ENCODE measurements around the gene PITRM1.
A peak's percentile ranks its signal among the peaks of the same experiment; 100 is the strongest.
"Not testable (repeated sequence)": the region's sequence is repeated elsewhere in the genome, so short reads cannot be mapped to it uniquely, and the experiment has no call there.

PITRM1 gene

GRCh38 chr10:3172446-3173170 lies at the start of gene PITRM1:
Gene PITRM1, minus strand, starts transcription at chr10:3172782. Its CDS starts 10 bp downstream, at chr10:3172772.
- DNase-seq, result peak; percentile 94 to 99

- DNase-seq, result peak in 1 of 2 experiments; percentile 16
These were observed 49.5 kb upstream of the PITRM1 start for GRCh38 chr10:3222068-3222467.

DNA sequence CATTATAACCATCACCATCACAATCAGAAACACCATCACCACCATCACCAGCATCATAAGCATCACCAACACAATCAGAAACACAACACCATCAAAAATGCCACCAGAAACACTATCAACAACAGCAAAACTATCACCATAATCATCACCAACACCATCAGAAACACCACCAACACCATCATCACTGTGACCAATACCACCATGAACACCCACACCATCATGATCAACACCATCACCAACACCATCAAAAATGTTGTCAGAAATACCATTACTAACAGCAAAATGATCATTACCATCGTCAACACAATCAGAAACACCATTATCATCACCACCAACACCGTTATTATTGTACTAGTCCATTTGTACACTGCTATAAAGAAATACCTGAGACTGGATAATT lies 49.0 kb upstream of the PITRM1 start:
- not testable (repeated sequence) for DNase-seq

GRCh38 chr10:3220853-3221252 lies 48.3 kb upstream of the PITRM1 start:
- DNase-seq, result no peak

GRCh38 chr10:3219021-3219628 lies 46.5 kb upstream of the PITRM1 start:
- not testable (repeated sequence) for DNase-seq

DNA sequence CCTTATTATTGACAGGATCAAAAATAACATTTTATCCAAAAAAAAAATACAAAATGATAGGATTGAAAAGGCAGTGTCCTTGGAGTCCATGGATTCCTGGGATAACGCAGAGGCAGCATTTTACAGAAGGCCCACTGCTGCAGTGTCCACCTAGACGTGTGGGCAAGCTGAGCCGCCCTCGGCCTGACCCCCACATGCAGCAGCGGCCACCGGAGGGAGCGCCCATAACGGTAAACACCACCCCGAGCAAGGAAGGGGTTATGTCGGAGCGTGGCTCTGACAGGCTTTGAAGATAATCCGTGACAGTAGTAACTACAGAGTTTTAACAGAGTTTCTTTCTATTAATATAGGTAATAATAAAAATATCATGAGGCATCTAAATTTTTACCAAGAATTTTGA lies 45.3 kb upstream of the PITRM1 start:
- DNase-seq, result no peak

DNA sequence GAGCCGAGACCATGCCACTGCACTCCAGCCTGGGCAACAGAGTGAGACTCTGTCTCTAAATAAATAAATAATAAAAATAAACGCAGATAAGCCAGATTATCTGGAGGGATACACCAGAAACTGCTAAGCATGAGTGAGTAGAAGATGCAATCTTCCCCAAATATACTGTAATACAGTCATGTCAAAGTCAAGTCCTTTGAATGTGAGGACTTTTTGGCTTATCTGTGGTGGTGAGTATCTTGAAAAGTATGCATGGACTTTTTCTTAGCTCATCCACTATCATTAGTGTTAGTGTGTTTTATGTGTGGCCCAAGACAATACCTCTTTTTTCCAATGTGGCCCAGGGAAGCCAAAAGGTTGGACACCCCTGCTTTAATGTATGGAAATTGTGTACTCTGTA lies 44.7 kb upstream of the PITRM1 start:
- DNase-seq, result peak; percentile 68 to 72

GRCh38 chr10:3215153-3215775 lies 42.7 kb upstream of the PITRM1 start:
- DNase-seq, result no peak

- DNase-seq, result no peak
These were observed 41.4 kb upstream of the PITRM1 start for GRCh38 chr10:3213758-3214515.

- no peak for DNase-seq
These were observed 40.6 kb upstream of the PITRM1 start for GRCh38 chr10:3213208-3213607.

- DNase-seq, result no peak
These were observed 37.8 kb upstream of the PITRM1 start for GRCh38 chr10:3210251-3210877.

- DNase-seq, result no peak
These were observed 36.2 kb upstream of the PITRM1 start for GRCh38 chr10:3208481-3209406.

DNA sequence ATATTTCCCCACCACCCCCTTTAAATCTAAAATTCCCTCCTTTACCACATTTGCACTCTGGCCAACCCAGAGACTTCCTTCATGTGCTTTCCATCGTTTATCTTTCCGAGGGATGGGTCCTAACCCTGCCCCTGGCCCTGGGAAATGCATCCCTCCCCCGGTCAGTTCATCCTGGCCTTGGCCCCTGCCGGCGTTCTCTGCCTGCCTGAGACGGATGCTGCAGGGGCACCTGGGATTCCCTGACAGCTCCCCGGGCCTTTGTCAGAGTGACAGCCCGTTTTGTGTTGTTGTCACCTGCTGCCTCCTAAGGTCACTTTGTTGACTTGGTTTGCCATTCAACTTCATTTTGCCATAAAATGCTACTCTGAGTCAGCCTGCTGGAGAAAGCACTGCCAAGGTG lies 34.8 kb upstream of the PITRM1 start:
- DNase-seq, result no peak

DNA sequence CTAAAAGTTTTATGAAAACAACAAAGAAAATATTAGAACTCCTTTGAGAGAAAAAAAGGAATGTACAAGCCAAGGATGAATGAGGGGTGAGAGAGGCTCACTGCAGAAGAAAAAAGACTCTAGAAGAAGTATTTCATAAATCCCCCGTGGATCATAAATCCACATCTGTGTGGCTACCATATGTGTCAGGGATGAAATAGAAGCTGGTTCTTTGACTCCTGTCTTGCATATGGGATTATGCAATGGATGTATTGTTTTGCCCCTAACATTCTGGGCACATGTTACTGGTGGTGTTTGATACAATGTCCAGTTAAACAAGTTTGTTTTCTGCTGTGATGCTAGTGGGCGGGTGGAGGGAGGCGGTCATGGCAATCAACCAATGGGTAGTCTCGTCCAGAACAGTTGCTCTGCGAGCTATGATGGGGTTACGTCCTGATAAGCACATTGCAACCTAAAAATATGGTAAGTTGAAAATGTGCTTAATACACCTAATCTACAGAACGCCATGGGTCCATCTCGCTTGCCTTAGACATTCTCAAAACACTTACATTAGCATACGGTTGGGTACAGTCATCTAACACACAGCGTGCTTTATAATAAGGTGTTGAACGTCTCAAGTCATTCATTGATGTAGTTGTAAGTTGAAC lies 34.1 kb upstream of the PITRM1 start:
- no peak for DNase-seq

GRCh38 chr10:3203972-3204371 lies 31.4 kb upstream of the PITRM1 start:
- DNase-seq, result no peak

GRCh38 chr10:3203016-3203811 lies 30.6 kb upstream of the PITRM1 start:
- no peak for DNase-seq

DNA sequence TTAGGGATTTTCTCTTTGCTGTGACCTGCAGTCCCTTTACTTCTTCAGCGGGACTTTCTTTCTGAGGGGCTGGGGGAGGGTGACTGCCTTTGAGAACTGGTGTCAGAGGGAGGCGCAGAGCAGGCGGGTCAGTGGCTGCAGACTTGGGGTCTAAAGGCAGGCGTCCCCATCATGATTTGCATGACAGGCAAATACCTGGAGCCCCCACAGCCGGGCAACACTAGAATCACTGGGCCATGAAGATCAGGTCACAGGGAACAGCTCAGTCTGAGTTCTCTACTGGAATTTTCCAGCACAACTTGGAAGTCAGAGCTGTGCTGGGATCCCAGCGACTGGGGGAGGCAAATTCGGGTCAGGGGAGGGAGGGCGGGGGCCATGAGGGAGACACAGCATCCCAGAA lies 29.2 kb upstream of the PITRM1 start:
- DNase-seq, result peak; percentile 47 to 80

DNA sequence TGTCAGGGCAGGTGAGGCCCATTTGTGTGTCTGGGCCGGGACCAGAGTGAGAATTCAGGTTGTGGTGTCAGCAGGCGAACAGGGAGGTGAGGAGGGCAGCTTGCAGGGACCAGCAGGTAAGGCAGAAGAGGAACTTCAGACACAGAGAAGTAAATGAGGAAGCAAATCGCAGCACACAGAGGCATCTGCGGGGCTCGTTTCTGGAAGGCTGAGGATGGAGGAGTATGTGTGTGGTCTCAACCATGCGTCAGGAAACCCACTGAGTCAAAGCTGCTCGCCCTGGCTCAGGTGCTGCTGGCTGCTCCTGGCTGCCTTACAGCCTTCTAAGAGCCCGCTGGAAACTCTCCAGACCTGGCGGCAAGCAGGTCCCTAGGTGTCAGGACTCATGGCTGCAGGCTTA lies 26.9 kb upstream of the PITRM1 start:
- no peak for DNase-seq

GRCh38 chr10:3198900-3199299 lies 26.3 kb upstream of the PITRM1 start:
- DNase-seq, result no peak

DNA sequence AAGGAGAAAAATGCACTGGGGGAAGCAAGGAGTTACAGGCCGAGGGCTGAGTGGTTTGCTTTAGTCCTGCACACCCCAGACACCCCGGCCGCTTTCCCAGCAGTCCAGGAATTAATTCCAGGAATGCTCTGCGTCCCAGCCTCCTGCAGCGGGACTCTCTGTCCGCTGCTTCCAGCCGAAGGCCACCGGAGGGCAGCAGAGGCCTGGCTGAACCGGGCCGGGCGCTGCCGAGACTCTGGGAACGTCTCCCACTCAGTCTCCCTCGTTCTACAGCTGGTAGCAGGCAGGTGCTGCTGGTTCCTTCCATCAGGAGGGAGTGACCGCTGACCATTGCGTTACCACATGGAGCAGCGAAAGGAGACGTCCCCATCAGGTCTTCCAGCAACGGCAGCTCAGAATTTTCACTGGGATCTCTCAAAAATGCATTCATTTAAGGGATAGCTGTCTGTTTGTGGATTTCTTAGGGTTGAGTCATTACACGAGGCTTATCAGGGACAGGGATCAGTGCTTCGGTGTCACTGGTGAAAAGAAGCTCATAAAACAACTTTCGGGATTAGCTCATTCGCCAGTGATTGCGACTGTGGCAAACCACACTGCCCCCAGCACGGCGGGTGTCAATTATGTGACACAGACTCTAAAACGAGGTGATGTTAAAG lies 24.9 kb upstream of the PITRM1 start:
- DNase-seq, result peak; percentile 32 to 84
